Effector memory CD8-positive, alpha-beta T cell (primary cell): ENCODE data around the gene QRFP.

Source experiments
- ATAC-seq: fragments of 150-1000 bp; cut with Tn5 transposase; replicated peaks from 2 replicates; pipeline ENCODE4 v1.10.0; 2021; ENCODE audit warnings: mild to moderate bottlenecking, moderate library complexity
- DNase-seq, 3 experiments: peaks; one replicate each; pipeline ENCODE4 v3.0.0; 2021
- H3K27ac Mint-ChIP-seq, 2 donors: one replicate each; pipeline ENCODE4 v1.8.0; 2022; ENCODE audit warnings: mild to moderate bottlenecking in 2 of 2, mixed read lengths in 2 of 2, moderate library complexity in 2 of 2
- H3K27me3 Mint-ChIP-seq, 2 donors: one replicate each; pipeline ENCODE4 v1.8.0; 2022; ENCODE audit warnings: mixed read lengths in 2 of 2
- H3K36me3 Mint-ChIP-seq: one replicate; pipeline ENCODE4 v1.8.0; 2022; ENCODE audit warnings: mild to moderate bottlenecking, moderate library complexity, mixed read lengths; ENCODE audit not compliant: insufficient read depth
- H3K4me1 Mint-ChIP-seq, 2 donors: one replicate each; pipeline ENCODE4 v1.8.0; 2022; ENCODE audit warnings: low read depth in 2 of 2, mixed read lengths in 2 of 2
- H3K4me3 Mint-ChIP-seq, 2 donors: one replicate each; pipeline ENCODE4 v1.8.0; 2022; ENCODE audit warnings: mild to moderate bottlenecking in 2 of 2, mixed read lengths in 2 of 2, moderate library complexity in 2 of 2
- H3K9me3 Mint-ChIP-seq, 2 donors: one replicate each; pipeline ENCODE4 v1.8.0; 2022; ENCODE audit warnings: mixed read lengths in 2 of 2
- total RNA-seq, 9 experiments: gene quantifications; one replicate each; lab custom pipeline; 2026; lab: John Stamatoyannopoulos, UW

QRFP gene
- 0 reads per million in 9 experiments for total RNA-seq

GRCh38 chr9:130896233-130897014, at the start of gene QRFP:
Gene QRFP (minus strand): TSS chr9:130896812. CDS start chr9:130893838, 2,974 bp downstream.
- DNase-seq = no peak
- peaks cover 6 to 18% of the 10 kb centered on the region in 2 donors for H3K27me3 Mint-ChIP-seq
- no peak for ATAC-seq
- H3K36me3 Mint-ChIP-seq = peaks cover 7% of the 10 kb centered on the region
- no peak within 1 kb of the TSS for H3K4me3 Mint-ChIP-seq
- no peak within 1 kb of the TSS for H3K27ac Mint-ChIP-seq
- H3K9me3 Mint-ChIP-seq = no peaks in the 10 kb centered on the region
- H3K4me1 Mint-ChIP-seq = peaks cover 0 to 1% of the 10 kb centered on the region in 2 donors

DNA sequence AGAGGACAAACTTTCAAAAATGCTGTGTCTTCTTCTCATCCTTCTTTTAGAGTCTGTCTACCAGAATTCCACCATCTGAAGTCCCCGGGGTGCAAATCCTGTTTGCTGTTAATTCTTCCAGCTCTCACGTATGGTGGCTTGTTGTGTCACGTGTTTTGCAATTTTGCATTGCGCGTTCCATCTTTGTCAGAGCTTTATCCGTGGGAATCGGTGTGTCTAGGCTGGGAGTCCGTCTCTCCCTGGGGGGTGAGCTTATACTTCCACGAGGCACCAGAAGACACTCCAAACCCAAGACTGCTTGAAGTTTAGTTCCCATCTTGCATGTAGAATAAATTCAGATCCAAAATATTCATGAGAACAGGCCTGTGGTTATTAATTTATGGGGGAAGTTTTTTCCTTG, 48.6 kb upstream of the QRFP start:
- Mint-ChIP-seq H3K27ac (no peak overlapping the region), H3K9me3 (peaks cover 2 to 7% of the 10 kb centered on the region in 2 donors), H3K4me3 (no peak overlapping the region), H3K36me3 (no peaks in the 10 kb centered on the region), H3K27me3 (peaks cover 74 to 94% of the 10 kb centered on the region in 2 donors), H3K4me1 (peaks cover 9 to 12% of the 10 kb centered on the region in 2 donors)
- DNase-seq (no peak), ATAC-seq (no peak)

DNA sequence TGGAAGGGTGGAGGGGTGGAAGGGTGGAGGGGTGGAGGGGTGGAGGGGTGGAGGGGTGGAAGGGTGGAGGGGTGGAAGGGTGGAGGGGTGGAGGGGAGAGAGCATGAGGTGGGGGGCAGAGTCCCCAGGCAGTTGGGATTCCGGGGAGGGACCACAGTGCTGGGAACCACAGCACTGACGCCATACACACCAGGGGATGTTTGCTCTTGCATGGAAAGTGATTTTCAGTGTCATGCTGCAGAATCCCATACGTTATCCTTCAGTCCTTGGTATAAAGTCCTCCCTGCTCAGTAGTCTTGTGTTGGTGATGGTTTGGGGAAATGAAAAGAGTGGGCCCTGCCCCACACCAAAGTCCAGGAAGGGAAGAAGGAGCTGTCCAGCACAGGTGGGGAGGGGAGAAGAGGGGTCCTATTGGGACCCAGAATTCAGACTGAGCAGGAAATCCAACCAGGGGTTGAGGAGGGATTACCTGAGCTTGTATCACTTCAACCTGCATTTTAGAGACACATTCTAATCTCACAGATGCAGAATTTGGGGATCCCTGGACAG, 48.0 kb upstream of the QRFP start:
- ATAC-seq (no peak), DNase-seq (no peak)
- H3K4me1 Mint-ChIP-seq = peaks cover 9 to 12% of the 10 kb centered on the region in 2 donors
- H3K27ac Mint-ChIP-seq = no peak overlapping the region
- H3K9me3 Mint-ChIP-seq = peaks cover 2 to 7% of the 10 kb centered on the region in 2 donors
- H3K36me3 Mint-ChIP-seq = no peaks in the 10 kb centered on the region
- H3K4me3 Mint-ChIP-seq = no peak overlapping the region
- peaks cover 71 to 92% of the 10 kb centered on the region in 2 donors for H3K27me3 Mint-ChIP-seq

GRCh38 chr9:130943777-130944176, 47.2 kb upstream of the QRFP start:
- Mint-ChIP-seq H3K27me3 (peaks cover 63 to 84% of the 10 kb centered on the region in 2 donors), H3K36me3 (no peaks in the 10 kb centered on the region), H3K9me3 (peaks cover 0 to 2% of the 10 kb centered on the region in 2 donors), H3K4me3 (no peak overlapping the region), H3K27ac (no peak overlapping the region), H3K4me1 (peaks cover 11 to 12% of the 10 kb centered on the region in 2 donors)
- DNase-seq (no peak), ATAC-seq (no peak)

- H3K36me3 Mint-ChIP-seq = no peaks in the 10 kb centered on the region
- ATAC-seq = no peak
- H3K27ac Mint-ChIP-seq = no peak overlapping the region
- H3K27me3 Mint-ChIP-seq = peaks cover 57 to 79% of the 10 kb centered on the region in 2 donors
- H3K9me3 Mint-ChIP-seq = peaks cover 0 to 2% of the 10 kb centered on the region in 2 donors
- H3K4me3 Mint-ChIP-seq = no peak overlapping the region
- DNase-seq = no peak
- peaks cover 12% of the 10 kb centered on the region in 2 donors for H3K4me1 Mint-ChIP-seq
Observed at GRCh38 chr9:130943221-130943620, 46.6 kb upstream of the QRFP start.

DNA sequence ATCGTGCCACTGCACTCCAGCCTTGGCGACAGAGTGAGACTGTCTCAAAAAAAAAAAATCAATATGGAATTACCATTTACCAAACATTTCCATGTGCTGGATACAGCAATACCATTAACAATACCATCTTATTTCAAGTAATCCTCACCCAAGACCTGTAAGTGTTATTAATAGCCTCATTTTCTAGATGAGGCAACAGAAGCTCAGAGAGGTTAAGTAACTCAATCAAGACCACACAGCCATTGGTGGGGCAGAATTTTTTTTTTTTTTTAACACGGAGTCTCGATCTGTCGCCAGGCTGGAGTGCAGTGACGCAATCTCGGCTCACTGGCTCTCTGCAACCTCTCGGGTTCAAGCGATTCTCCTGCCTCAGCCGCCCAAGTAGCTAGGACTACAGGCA, 46.1 kb upstream of the QRFP start:
- no peak for ATAC-seq
- H3K4me1 Mint-ChIP-seq = peaks cover 10 to 12% of the 10 kb centered on the region in 2 donors
- H3K27me3 Mint-ChIP-seq = peaks cover 55 to 78% of the 10 kb centered on the region in 2 donors

GRCh38 chr9:130942084-130942483, 45.5 kb upstream of the QRFP start:
- no peaks in the 10 kb centered on the region for H3K9me3 Mint-ChIP-seq
- no peak overlapping the region for H3K27ac Mint-ChIP-seq
- ATAC-seq (no peak), DNase-seq (no peak)
- no peak overlapping the region for H3K4me3 Mint-ChIP-seq
- H3K27me3 Mint-ChIP-seq = peaks cover 55 to 78% of the 10 kb centered on the region in 2 donors
- H3K4me1 Mint-ChIP-seq = peaks cover 10 to 12% of the 10 kb centered on the region in 2 donors
- H3K36me3 Mint-ChIP-seq = no peaks in the 10 kb centered on the region

More for the DNA sequence above, 46.1 kb upstream of the QRFP start:
- no peaks in the 10 kb centered on the region for H3K9me3 Mint-ChIP-seq
- no peak overlapping the region for H3K4me3 Mint-ChIP-seq
- DNase-seq = no peak
- H3K27ac Mint-ChIP-seq = no peak overlapping the region
- no peaks in the 10 kb centered on the region for H3K36me3 Mint-ChIP-seq

GRCh38 chr9:130940693-130941576, 44.3 kb upstream of the QRFP start:
- peaks cover under 1% of the 10 kb centered on the region for H3K36me3 Mint-ChIP-seq
- peak overlapping the region; percentile 49 to 56 for H3K4me3 Mint-ChIP-seq
- no peak overlapping the region for H3K27ac Mint-ChIP-seq
- peaks cover 10 to 12% of the 10 kb centered on the region in 2 donors for H3K4me1 Mint-ChIP-seq
- peak; percentile 79 for ATAC-seq
- peak; percentile 54 to 70 (median 60) for DNase-seq
- peaks cover 61 to 79% of the 10 kb centered on the region in 2 donors for H3K27me3 Mint-ChIP-seq
- no peaks in the 10 kb centered on the region for H3K9me3 Mint-ChIP-seq

- DNase-seq (no peak), ATAC-seq (no peak)
- Mint-ChIP-seq H3K27ac (no peak overlapping the region), H3K4me1 (peaks cover 10 to 12% of the 10 kb centered on the region in 2 donors), H3K27me3 (peaks cover 59 to 79% of the 10 kb centered on the region in 2 donors), H3K36me3 (peaks cover 3% of the 10 kb centered on the region), H3K9me3 (no peaks in the 10 kb centered on the region), H3K4me3 (peak overlapping the region; percentile 49 to 56)
Observed at GRCh38 chr9:130940027-130940549, 43.5 kb upstream of the QRFP start.

DNA sequence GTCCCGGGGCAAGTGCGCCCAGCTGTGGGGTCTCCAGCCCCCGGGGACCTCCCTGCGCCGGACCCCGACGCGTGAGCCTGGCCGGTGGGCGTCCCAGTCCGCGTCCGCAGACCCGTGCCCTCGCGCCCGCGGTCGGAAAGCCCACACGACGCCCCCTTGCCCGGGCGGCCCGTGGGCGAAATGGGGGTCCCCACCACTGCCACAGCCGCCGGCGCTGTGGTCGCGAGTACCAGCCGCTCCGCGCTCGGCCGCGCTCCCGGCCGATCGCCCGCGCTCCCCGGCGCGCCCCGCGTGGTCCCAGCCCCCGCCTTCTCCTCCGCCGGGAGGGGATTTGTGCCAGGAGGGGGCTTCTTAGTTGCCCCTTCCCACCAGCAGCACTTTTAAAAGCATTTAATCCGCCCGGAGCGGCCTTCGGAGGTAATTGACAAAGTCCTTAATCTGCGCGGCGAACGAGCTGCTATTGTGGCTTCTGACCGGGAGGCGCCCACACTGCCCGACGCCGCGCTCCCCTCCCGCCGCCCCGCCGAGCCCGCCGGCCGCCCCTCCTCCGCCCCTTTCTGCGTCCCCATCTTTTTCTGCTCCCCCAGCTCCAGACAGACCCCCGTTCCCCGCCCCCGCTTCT, 42.9 kb upstream of the QRFP start:
- Mint-ChIP-seq H3K9me3 (no peaks in the 10 kb centered on the region), H3K27me3 (peaks cover 64 to 79% of the 10 kb centered on the region in 2 donors), H3K4me1 (peaks cover 10 to 12% of the 10 kb centered on the region in 2 donors), H3K36me3 (peaks cover 3% of the 10 kb centered on the region), H3K27ac (no peak overlapping the region), H3K4me3 (peak overlapping the region; percentile 43 to 49)
- ATAC-seq (no peak), DNase-seq (no peak)

- Mint-ChIP-seq H3K36me3 (peaks cover 3% of the 10 kb centered on the region), H3K27ac (no peak within 1 kb of the TSS), H3K27me3 (peaks cover 65 to 79% of the 10 kb centered on the region in 2 donors), H3K9me3 (no peaks in the 10 kb centered on the region), H3K4me3 (peak within 1 kb of the TSS; percentile 49 to 72), H3K4me1 (peaks cover 10 to 12% of the 10 kb centered on the region in 2 donors)
- DNase-seq = no peak
- ATAC-seq = no peak
Observed at GRCh38 chr9:130938652-130939404, 42.2 kb upstream of the QRFP start, which contains the start of gene FIBCD1. Gene FIBCD1 (minus strand): TSS chr9:130939247. CDS start chr9:130938607, 640 bp downstream.

GRCh38 chr9:130938184-130938651, 41.6 kb upstream of the QRFP start:
- H3K36me3 Mint-ChIP-seq = peaks cover 3% of the 10 kb centered on the region
- no peak for DNase-seq
- ATAC-seq = no peak
- H3K9me3 Mint-ChIP-seq = no peaks in the 10 kb centered on the region
- H3K4me1 Mint-ChIP-seq = peaks cover 10 to 12% of the 10 kb centered on the region in 2 donors
- peak overlapping the region in 1 of 2 donors; percentile 31 for H3K4me3 Mint-ChIP-seq
- no peak overlapping the region for H3K27ac Mint-ChIP-seq
- peaks cover 60 to 79% of the 10 kb centered on the region in 2 donors for H3K27me3 Mint-ChIP-seq
